ENCODE results near the gene LSM2. TPM values are rescaled to one million over a fixed set of nuclear protein-coding genes. Genes with fewer than 3 reads are reported as not detected.
"Not testable (repeated sequence)": the region's sequence is repeated elsewhere in the genome, so short reads cannot be mapped to it uniquely, and the experiment has no call there.

The LSM2 gene
- 45.9 TPM for total RNA-seq

DNA sequence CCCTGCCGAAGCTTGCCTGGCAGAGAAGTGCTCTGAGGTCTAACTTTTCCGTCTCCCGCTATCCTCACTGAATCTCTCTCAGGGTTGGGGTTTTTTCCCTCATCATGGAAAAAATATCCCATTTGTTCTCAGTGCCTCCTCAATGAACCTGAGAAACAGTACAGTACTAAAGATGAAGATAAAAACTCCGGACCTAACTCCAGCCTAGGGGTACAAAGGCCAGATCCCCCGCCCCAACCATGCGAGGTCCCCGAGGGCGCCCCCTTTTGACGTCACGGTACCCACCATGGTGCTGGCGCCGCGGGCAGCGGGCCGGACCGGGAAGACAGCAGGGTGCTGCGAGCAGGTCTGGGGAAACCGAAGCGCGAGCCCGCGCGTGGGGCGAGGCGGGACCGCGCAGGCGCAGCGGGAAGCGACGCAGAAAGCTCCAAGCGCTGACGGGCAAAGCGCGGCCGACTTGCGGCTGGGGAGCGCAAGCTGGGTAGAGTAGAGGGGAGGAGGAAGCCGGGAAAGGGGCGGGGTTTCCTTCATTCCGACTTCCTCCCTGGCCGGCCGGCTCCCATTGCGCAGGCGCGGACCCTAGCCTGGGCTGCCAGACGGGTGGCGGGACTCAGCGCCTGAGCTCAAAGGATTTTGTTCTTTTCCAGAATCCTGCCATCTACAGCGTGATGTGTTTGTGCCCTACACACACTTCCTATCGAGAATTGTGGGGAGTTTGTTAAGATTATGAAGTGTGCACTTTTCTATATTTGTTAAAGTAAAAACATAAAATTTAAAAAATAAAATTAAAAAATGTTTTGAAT is at the start of gene LSM2:
Gene LSM2, minus strand, starts transcription at position 497 of the 803 bp plus-strand sequence. Its CDS starts 209 bp downstream, at position 288.
- Histone ChIP-seq H3K9ac (ENCODE audit: low read depth in 1 of 3, low read length in 3 of 3) (peak within 1 kb of the TSS; percentile 84 to 95 (median 93)), H3K4me3 (ENCODE audit: low read length in 3 of 3) (peak within 1 kb of the TSS; percentile 71 to 86 (median 79)), H3K27me3 (ENCODE audit: control insufficient read depth in 3 of 3, insufficient read depth in 3 of 3, low read length in 3 of 3) (no peaks in the 10 kb centered on the region), H3K27ac (ENCODE audit: low read depth, low read length) (peak within 1 kb of the TSS; percentile 91), H3K36me3 (ENCODE audit: control insufficient read depth in 3 of 3, insufficient read depth in 3 of 3, low read length in 3 of 3) (peaks cover 0 to 6% (median 2%) of the 10 kb centered on the region in 3 donors), H3K9me3 (ENCODE audit: control insufficient read depth in 3 of 3, low read length in 3 of 3) (no peaks in the 10 kb centered on the region), H3K4me1 (ENCODE audit: control insufficient read depth in 3 of 3, insufficient read depth in 3 of 3, low read length in 3 of 3) (peaks cover 8 to 14% (median 12%) of the 10 kb centered on the region in 3 donors)

DNA sequence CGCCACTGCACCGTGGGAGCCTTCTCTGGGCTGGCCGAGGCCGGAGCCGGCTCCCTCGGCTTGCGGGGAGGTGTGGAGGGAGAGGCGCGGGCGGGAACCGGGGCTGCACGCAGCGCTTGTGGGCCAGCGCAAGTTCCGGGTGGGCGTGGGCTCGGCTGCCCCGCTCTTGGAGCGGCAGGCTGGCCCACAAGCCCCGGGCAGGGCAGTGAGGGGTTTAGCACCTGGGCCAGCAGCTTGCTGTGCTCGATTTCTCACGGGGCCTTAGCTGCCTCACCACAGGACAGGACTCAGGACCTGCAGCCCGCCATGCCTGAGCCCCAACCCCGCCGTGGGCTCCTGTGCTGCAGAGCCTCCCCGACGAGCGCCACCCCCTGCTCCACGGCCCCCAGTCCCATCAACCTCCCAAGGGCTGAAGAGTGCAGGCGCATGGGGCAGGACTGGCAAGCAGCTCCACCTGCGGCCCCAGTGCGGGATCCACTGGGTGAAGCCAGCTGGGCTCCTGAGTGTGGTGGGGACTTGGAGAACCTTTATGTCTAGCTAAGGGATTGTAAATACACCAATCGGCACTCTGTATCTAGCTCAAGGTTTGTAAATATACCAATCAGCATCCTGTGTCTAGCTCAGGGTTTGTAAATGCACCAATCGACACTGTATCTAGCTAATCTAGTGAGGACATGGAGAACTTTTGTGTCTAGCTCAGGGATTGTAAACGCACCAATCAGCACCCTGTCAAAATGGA is 45.4 kb upstream of the LSM2 start:
- H3K9me3 ChIP-seq (ENCODE audit: control insufficient read depth in 3 of 3, low read length in 3 of 3); H3K27ac ChIP-seq (ENCODE audit: low read depth, low read length); H3K9ac ChIP-seq (ENCODE audit: low read depth in 1 of 3, low read length in 3 of 3); H3K4me3 ChIP-seq (ENCODE audit: low read length in 3 of 3); H3K27me3 ChIP-seq (ENCODE audit: control insufficient read depth in 3 of 3, insufficient read depth in 3 of 3, low read length in 3 of 3); H3K4me1 ChIP-seq (ENCODE audit: control insufficient read depth in 3 of 3, insufficient read depth in 3 of 3, low read length in 3 of 3); H3K36me3 ChIP-seq (ENCODE audit: control insufficient read depth in 3 of 3, insufficient read depth in 3 of 3, low read length in 3 of 3): not testable (repeated sequence)

DNA sequence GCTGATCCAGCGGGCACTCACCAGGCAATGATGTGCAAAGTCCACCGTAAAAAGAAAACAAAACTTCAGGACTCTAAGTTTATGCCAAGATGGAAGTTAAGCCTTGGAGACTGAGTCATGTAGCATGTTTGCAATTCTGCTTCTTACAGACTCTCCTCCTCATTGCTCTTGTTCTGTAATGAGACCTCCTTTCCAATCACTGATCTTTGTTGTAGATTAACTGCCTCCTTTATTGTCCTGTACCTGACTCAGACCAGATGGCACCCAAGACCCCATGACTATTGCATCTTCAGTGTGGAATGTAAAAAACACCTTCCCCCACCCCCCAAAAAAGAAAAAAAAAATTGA is 44.7 kb upstream of the LSM2 start:
- Histone ChIP-seq H3K4me1 (ENCODE audit: control insufficient read depth in 3 of 3, insufficient read depth in 3 of 3, low read length in 3 of 3) (no peaks in the 10 kb centered on the region), H3K36me3 (ENCODE audit: control insufficient read depth in 3 of 3, insufficient read depth in 3 of 3, low read length in 3 of 3) (no peaks in the 10 kb centered on the region), H3K27ac (ENCODE audit: low read depth, low read length) (no peak overlapping the region), H3K9me3 (ENCODE audit: control insufficient read depth in 3 of 3, low read length in 3 of 3) (no peaks in the 10 kb centered on the region), H3K9ac (ENCODE audit: low read depth in 1 of 3, low read length in 3 of 3) (no peak overlapping the region), H3K27me3 (ENCODE audit: control insufficient read depth in 3 of 3, insufficient read depth in 3 of 3, low read length in 3 of 3) (no peaks in the 10 kb centered on the region), H3K4me3 (ENCODE audit: low read length in 3 of 3) (no peak overlapping the region)

DNA sequence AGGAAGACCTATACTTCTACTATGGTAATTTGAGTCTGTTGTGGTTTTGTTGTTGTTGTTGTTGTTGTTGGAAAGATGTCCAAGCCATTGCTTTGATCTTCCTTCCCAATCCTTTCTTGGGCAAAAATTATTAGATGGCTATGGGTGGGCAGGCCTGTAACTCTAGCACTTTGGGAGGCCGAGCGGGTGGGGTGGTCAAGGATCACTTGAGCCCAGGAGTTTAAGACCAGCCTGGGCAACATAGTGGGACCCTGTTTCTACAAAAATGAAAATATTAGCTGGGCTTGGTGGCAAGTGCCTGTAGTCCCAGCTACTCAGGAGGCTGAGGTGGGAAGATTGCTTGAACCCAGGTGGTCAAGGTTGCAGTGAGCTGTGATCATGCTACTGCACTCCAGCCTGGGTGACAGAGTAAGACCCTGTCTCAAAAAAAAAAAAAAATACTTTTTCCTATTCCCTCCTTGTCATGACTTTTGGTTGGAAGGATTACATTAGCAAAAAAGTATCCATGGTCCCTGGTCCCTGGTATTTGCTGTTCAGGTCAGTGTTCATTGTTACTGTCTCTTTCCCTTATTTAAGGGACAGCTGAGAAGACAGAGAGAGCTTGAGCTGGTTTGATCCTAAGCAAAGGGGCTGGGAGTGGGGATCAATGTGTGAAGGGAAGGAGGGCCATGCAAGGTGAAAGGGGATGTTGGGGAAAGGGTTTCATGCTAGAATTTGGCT is 44.2 kb upstream of the LSM2 start:
- no peaks in the 10 kb centered on the region for H3K9me3 ChIP-seq (ENCODE audit: control insufficient read depth in 3 of 3, low read length in 3 of 3)
- H3K27ac ChIP-seq (ENCODE audit: low read depth, low read length) = no peak overlapping the region
- no peaks in the 10 kb centered on the region for H3K36me3 ChIP-seq (ENCODE audit: control insufficient read depth in 3 of 3, insufficient read depth in 3 of 3, low read length in 3 of 3)
- no peak overlapping the region for H3K4me3 ChIP-seq (ENCODE audit: low read length in 3 of 3)
- no peaks in the 10 kb centered on the region for H3K4me1 ChIP-seq (ENCODE audit: control insufficient read depth in 3 of 3, insufficient read depth in 3 of 3, low read length in 3 of 3)
- H3K27me3 ChIP-seq (ENCODE audit: control insufficient read depth in 3 of 3, insufficient read depth in 3 of 3, low read length in 3 of 3) = no peaks in the 10 kb centered on the region
- no peak overlapping the region for H3K9ac ChIP-seq (ENCODE audit: low read depth in 1 of 3, low read length in 3 of 3)

DNA sequence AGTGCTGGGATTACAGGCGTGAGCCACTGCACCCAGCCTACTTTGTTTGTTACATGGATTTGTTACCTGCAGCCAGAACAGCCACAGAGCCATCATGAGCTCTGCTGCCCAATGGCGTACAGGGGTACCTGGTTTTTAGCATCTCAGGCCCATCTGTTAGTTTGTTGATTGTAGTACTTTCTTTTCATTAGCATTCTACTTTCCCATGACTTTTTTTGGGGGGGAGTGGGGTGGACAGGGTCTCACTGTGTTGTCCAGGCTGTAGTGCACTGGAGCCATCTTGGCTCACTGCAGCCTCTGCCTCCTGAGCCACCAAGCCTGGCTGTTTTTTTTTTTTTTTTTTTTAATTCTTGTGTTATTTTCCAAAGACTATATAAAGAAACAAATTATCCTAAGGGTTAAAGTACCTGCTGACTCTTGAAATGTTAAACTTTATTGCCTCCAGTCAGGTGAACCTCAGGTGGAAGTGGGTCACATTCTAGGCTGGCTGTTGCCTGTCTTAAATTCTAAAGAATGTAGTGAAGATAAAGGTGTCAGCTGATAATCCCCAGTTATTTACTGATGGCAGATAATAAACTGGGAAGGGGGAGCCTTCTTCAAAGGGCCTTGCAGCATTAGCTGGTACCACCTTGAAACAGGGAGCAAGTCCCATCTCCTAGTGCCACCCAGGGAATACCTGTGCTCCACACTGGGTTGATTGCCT is 40.7 kb upstream of the LSM2 start:
- Histone ChIP-seq H3K9ac (ENCODE audit: low read depth in 1 of 3, low read length in 3 of 3) (no peak overlapping the region), H3K9me3 (ENCODE audit: control insufficient read depth in 3 of 3, low read length in 3 of 3) (no peaks in the 10 kb centered on the region), H3K36me3 (ENCODE audit: control insufficient read depth in 3 of 3, insufficient read depth in 3 of 3, low read length in 3 of 3) (no peaks in the 10 kb centered on the region), H3K27me3 (ENCODE audit: control insufficient read depth in 3 of 3, insufficient read depth in 3 of 3, low read length in 3 of 3) (no peaks in the 10 kb centered on the region), H3K4me1 (ENCODE audit: control insufficient read depth in 3 of 3, insufficient read depth in 3 of 3, low read length in 3 of 3) (no peaks in the 10 kb centered on the region), H3K4me3 (ENCODE audit: low read length in 3 of 3) (no peak overlapping the region), H3K27ac (ENCODE audit: low read depth, low read length) (no peak overlapping the region)

DNA sequence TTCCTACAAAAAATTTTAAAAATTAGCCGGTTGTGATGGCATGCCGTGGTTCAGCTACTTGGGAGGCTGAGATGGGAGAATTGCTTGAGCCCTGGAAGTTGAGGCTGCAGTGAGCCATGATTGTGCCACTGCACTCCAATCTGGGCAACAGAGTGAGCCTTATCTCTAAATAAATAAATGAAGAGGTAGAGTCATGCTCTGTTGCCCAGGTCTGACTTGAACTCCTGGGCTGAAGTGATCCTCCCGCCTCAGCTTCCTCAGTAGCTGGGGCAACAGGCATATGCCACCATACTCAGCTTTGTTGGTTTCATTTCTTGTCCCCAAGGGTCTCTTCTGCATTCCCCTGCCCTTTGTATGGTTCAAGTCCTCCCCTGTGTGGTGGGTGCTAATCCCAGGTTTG is 37.7 kb upstream of the LSM2 start:
- Histone ChIP-seq H3K4me1 (ENCODE audit: control insufficient read depth in 3 of 3, insufficient read depth in 3 of 3, low read length in 3 of 3) (no peaks in the 10 kb centered on the region), H3K36me3 (ENCODE audit: control insufficient read depth in 3 of 3, insufficient read depth in 3 of 3, low read length in 3 of 3) (peaks cover 8 to 13% (median 9%) of the 10 kb centered on the region in 3 donors), H3K27me3 (ENCODE audit: control insufficient read depth in 3 of 3, insufficient read depth in 3 of 3, low read length in 3 of 3) (no peaks in the 10 kb centered on the region), H3K4me3 (ENCODE audit: low read length in 3 of 3) (no peak overlapping the region), H3K9ac (ENCODE audit: low read depth in 1 of 3, low read length in 3 of 3) (no peak overlapping the region), H3K27ac (ENCODE audit: low read depth, low read length) (no peak overlapping the region), H3K9me3 (ENCODE audit: control insufficient read depth in 3 of 3, low read length in 3 of 3) (no peaks in the 10 kb centered on the region)

DNA sequence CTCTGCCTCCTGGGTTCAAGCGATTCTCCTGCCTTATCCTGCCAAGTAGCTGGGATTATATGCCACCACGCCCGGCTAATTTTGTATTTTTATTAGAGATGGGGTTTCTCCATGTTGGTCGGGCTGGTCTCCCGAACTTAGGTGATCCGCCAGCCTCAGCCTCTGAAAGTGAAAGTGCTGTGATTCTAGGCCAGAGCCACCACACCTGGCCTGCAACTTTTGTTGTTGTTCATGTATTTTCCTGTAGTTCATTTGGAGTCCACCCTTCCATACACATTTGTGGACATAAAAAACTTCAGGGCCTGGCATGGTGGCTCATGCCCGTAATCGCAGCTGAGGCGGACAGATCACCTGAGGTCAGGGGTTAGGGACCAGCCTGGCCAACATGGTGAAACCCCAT is 35.3 kb upstream of the LSM2 start:
- Histone ChIP-seq H3K9me3 (ENCODE audit: control insufficient read depth in 3 of 3, low read length in 3 of 3) (no peaks in the 10 kb centered on the region), H3K27me3 (ENCODE audit: control insufficient read depth in 3 of 3, insufficient read depth in 3 of 3, low read length in 3 of 3) (no peaks in the 10 kb centered on the region), H3K9ac (ENCODE audit: low read depth in 1 of 3, low read length in 3 of 3) (no peak overlapping the region), H3K4me3 (ENCODE audit: low read length in 3 of 3) (no peak overlapping the region), H3K36me3 (ENCODE audit: control insufficient read depth in 3 of 3, insufficient read depth in 3 of 3, low read length in 3 of 3) (peaks cover 24 to 33% (median 28%) of the 10 kb centered on the region in 3 donors), H3K27ac (ENCODE audit: low read depth, low read length) (no peak overlapping the region), H3K4me1 (ENCODE audit: control insufficient read depth in 3 of 3, insufficient read depth in 3 of 3, low read length in 3 of 3) (peaks cover 11 to 14% (median 11%) of the 10 kb centered on the region in 3 donors)

DNA sequence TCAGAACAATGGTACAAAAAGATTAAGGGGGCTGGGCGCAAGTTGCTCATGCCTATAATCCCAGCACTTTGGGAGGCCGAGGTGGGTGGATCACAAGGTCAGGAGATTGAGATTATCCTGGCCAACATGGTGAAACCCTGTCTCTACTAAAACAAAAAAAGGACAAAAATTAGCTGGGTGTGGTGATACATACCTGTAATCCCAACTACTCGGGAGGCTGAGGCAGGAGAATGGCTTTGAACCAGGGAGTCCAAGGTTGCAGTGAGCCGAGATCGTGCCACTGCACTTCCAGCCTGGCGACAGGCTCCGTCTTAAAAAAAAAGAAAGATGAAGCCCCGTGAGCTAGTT is 33.0 kb upstream of the LSM2 start:
- not testable (repeated sequence) for H3K9me3 ChIP-seq (ENCODE audit: control insufficient read depth in 3 of 3, low read length in 3 of 3); H3K27ac ChIP-seq (ENCODE audit: low read depth, low read length); H3K27me3 ChIP-seq (ENCODE audit: control insufficient read depth in 3 of 3, insufficient read depth in 3 of 3, low read length in 3 of 3); H3K9ac ChIP-seq (ENCODE audit: low read depth in 1 of 3, low read length in 3 of 3); H3K4me3 ChIP-seq (ENCODE audit: low read length in 3 of 3)
- H3K4me1 ChIP-seq (ENCODE audit: control insufficient read depth in 3 of 3, insufficient read depth in 3 of 3, low read length in 3 of 3) = peaks cover 24 to 34% (median 25%) of the 10 kb centered on the region in 3 donors
- peaks cover 30 to 36% (median 30%) of the 10 kb centered on the region in 3 donors for H3K36me3 ChIP-seq (ENCODE audit: control insufficient read depth in 3 of 3, insufficient read depth in 3 of 3, low read length in 3 of 3)

DNA sequence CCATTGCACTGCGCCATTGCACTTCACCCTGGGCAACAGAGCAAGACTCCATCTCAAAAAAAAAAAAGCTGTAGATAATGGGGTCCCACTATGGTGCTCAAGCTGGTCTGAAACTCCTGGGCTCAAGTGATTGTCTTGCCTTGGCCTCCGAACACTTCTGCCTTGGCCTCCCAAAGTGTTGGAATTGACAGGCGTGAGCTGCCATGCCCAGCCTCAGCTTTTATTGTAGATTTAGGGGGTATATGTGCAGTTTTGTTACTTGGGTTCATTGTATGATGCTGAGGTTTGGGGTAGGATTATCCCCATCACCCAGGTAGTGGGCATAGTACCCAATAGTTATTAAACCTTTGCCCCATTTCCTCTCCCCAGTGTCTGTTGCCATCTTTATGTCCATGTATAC is 32.2 kb upstream of the LSM2 start:
- H3K4me3 ChIP-seq (ENCODE audit: low read length in 3 of 3) = no peak overlapping the region
- no peak overlapping the region for H3K9ac ChIP-seq (ENCODE audit: low read depth in 1 of 3, low read length in 3 of 3)
- no peaks in the 10 kb centered on the region for H3K27me3 ChIP-seq (ENCODE audit: control insufficient read depth in 3 of 3, insufficient read depth in 3 of 3, low read length in 3 of 3)
- peaks cover 27 to 35% (median 28%) of the 10 kb centered on the region in 3 donors for H3K4me1 ChIP-seq (ENCODE audit: control insufficient read depth in 3 of 3, insufficient read depth in 3 of 3, low read length in 3 of 3)
- H3K36me3 ChIP-seq (ENCODE audit: control insufficient read depth in 3 of 3, insufficient read depth in 3 of 3, low read length in 3 of 3) = peaks cover 30 to 36% (median 30%) of the 10 kb centered on the region in 3 donors
- H3K27ac ChIP-seq (ENCODE audit: low read depth, low read length) = no peak overlapping the region
- H3K9me3 ChIP-seq (ENCODE audit: control insufficient read depth in 3 of 3, low read length in 3 of 3) = no peaks in the 10 kb centered on the region
